HG03064 (cell line): ENCODE data around the gene CNTNAP2.
"Not testable (repeated sequence)": the region's sequence is repeated elsewhere in the genome, so short reads cannot be mapped to it uniquely, and the experiment has no call there.

Experiments used
- ATAC-seq: cut with Tn5 transposase; IDR thresholded peaks from one replicate; pipeline ENCODE4 v1.9.1; 2021; ENCODE audit warnings: low read depth; ENCODE audit not compliant: unreplicated experiment

Gene CNTNAP2

GRCh38 chr7:148031019-148031418, 1914.4 kb downstream of the CNTNAP2 start:
- ATAC-seq: no peak

GRCh38 chr7:148031811-148032210, 1915.2 kb downstream of the CNTNAP2 start:
- ATAC-seq: no peak

GRCh38 chr7:148035950-148036349, 1919.3 kb downstream of the CNTNAP2 start:
- no peak for ATAC-seq

- ATAC-seq: no peak
Observed at GRCh38 chr7:148037044-148037443, 1920.4 kb downstream of the CNTNAP2 start.

- no peak for ATAC-seq
Observed at GRCh38 chr7:148041156-148041555, 1924.6 kb downstream of the CNTNAP2 start.

GRCh38 chr7:148042935-148043631, 1926.5 kb downstream of the CNTNAP2 start:
- ATAC-seq: no peak

GRCh38 chr7:148044173-148044572, 1927.6 kb downstream of the CNTNAP2 start:
- ATAC-seq: no peak

GRCh38 chr7:148045521-148045920, 1928.9 kb downstream of the CNTNAP2 start:
- no peak for ATAC-seq

GRCh38 chr7:148049068-148049467, 1932.5 kb downstream of the CNTNAP2 start:
- ATAC-seq: no peak

GRCh38 chr7:148050492-148051158, 1934.0 kb downstream of the CNTNAP2 start:
- ATAC-seq: no peak

- ATAC-seq: no peak
Observed at GRCh38 chr7:148056406-148056805, 1939.8 kb downstream of the CNTNAP2 start.

- ATAC-seq: no peak
Observed at GRCh38 chr7:148058092-148058491, 1941.5 kb downstream of the CNTNAP2 start.

GRCh38 chr7:148058753-148059152, 1942.2 kb downstream of the CNTNAP2 start:
- ATAC-seq: no peak

GRCh38 chr7:148060724-148061123, 1944.1 kb downstream of the CNTNAP2 start:
- ATAC-seq: peak; percentile 98

GRCh38 chr7:148078111-148078510, 1961.5 kb downstream of the CNTNAP2 start:
- not testable (repeated sequence) for ATAC-seq

GRCh38 chr7:148079206-148080080, 1962.8 kb downstream of the CNTNAP2 start:
- ATAC-seq: no peak

GRCh38 chr7:148083448-148083847, 1966.8 kb downstream of the CNTNAP2 start:
- ATAC-seq: no peak

GRCh38 chr7:148084138-148084537, 1967.5 kb downstream of the CNTNAP2 start:
- ATAC-seq: peak; percentile 73

GRCh38 chr7:148091882-148092281, 1975.3 kb downstream of the CNTNAP2 start:
- ATAC-seq: no peak

- no peak for ATAC-seq
Observed at GRCh38 chr7:148093375-148094166, 1977.0 kb downstream of the CNTNAP2 start.
